ENCODE results near the gene RBCK1.

Gene RBCK1

DNA sequence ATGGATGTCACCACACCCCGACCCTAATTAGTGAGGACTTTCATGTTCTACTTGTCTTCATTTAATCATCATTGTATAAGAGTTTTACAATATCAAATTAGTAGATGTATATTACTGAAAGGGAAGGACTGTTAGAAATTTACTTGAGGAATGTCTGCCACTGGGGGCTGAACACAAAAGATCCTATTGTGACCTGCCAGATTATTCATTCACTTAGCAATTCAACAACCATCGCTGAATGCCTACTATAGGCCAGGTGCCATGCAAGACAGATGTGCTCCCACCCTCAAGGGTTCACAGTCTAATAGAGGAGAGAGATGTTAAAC is 8.0 kb upstream of the RBCK1 start:
- Mint-ChIP-seq H3K4me1 (peaks cover 14% of the 10 kb centered on the region), H3K36me3 (peaks cover 2% of the 10 kb centered on the region), H3K9me3 (no peaks in the 10 kb centered on the region), H3K4me3 (no peak overlapping the region), H3K27ac (no peak overlapping the region), H3K27me3 (no peaks in the 10 kb centered on the region)
- no peak for DNase-seq (ENCODE audit: low spot score in 2 of 2)
- ATAC-seq (ENCODE audit: low read depth), result no peak

DNA sequence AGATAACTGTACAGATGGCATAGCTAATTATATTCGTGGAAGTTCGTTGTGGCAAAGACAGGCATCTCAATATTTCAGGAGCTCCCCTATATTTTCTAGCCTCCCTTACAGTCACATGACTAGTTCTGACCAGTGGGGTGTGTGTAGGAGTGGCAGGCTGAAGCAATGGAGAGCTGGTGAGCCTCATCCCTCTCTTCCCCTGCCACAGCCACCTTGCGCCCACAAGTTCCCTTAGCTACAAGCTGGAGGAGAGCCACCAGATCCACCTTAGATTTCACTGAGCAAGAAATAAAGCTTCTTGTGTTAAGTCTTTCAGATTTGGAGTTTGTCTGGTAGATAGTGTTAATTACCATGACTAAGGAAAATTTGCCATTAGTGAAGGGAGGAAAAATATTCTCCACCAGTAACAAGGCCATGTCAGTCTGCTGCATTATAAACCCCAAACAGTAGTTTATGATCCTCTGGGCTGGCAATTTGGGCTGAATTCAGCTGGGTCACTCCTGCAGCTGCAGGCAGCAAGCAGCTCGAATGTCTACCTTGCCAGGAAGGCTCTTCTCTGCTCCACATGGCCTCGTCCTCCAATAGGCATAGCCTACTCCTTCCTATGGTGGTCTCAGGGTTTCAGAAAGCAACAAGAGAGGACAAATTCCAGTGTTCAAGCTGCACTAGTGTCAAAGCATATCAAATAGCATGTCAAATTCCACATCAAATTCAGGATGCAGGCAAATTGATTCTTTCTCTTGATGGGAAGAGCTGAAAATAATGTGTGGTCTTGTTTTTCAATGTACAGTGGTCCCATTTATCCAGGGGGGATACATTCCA is 7.4 kb upstream of the RBCK1 start:
- no peak for ATAC-seq (ENCODE audit: low read depth)
- Mint-ChIP-seq H3K27me3 (no peaks in the 10 kb centered on the region), H3K36me3 (peaks cover 2% of the 10 kb centered on the region), H3K9me3 (no peaks in the 10 kb centered on the region), H3K4me1 (peaks cover 14% of the 10 kb centered on the region), H3K27ac (no peak overlapping the region), H3K4me3 (no peak overlapping the region)
- DNase-seq (ENCODE audit: low spot score in 2 of 2), result no peak

DNA sequence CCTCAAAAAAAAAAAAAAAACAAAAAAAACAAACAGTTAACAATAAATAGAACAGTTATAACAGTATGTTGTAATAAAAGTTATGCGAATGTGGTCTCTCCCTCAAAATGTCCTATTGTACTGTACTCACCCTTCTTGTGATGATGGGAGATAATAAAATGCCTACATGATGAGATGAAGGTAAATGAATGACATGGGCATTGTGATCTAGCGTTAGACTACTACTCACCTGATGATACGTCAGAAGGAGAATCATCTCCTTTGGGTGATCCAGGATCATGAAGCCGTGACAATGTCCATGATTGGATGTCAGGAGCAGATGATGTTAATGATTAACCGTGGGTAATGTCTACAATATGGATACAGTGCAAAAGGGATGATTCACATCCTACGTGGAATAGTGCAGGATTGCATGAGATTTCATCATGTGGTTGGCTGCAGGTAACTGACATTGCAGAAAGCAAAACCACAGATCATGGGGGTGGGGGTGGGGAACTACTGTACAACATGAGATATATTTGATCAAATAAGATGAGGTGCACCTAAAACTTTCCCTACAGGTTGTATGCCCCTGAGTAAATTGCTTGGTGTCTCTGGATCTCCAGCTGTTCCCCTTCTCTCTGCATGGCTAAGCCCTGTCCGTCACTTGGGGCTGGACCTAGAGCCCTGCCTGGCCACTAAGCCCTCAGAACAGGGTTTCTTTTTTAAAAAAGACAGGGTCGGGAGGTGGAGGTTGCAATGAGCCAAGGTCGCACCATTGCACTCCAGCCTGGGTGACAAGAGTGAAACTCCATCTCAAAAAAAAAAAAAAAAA is 6.2 kb upstream of the RBCK1 start:
- H3K4me3 Mint-ChIP-seq, result peak overlapping the region; percentile 14
- DNase-seq (ENCODE audit: low spot score in 2 of 2), result no peak
- peak overlapping the region; percentile 50 for H3K27ac Mint-ChIP-seq
- no peaks in the 10 kb centered on the region for H3K9me3 Mint-ChIP-seq
- H3K27me3 Mint-ChIP-seq, result no peaks in the 10 kb centered on the region
- ATAC-seq (ENCODE audit: low read depth), result no peak
- peaks cover 2% of the 10 kb centered on the region for H3K36me3 Mint-ChIP-seq
- peaks cover 16% of the 10 kb centered on the region for H3K4me1 Mint-ChIP-seq

DNA sequence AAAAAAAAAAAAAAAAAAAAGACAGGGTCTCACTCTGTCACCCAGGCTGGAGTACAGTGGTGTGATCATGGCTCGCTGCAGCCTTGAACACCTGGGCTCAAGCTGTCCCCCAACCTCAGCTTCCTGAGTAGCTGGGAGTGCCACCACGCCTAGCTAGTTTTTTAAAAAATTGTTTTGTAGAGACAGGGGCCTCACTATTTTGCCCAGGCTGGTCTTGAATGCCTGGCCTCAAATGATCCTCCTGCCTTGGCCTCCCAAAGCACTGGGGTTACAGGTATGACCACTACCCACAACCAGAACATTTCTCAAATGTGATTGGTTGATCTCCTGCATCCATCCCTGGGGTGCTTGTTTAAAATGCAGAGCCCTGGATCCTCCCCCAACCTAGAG is 5.6 kb upstream of the RBCK1 start:
- H3K4me1 Mint-ChIP-seq, result peaks cover 21% of the 10 kb centered on the region

DNA sequence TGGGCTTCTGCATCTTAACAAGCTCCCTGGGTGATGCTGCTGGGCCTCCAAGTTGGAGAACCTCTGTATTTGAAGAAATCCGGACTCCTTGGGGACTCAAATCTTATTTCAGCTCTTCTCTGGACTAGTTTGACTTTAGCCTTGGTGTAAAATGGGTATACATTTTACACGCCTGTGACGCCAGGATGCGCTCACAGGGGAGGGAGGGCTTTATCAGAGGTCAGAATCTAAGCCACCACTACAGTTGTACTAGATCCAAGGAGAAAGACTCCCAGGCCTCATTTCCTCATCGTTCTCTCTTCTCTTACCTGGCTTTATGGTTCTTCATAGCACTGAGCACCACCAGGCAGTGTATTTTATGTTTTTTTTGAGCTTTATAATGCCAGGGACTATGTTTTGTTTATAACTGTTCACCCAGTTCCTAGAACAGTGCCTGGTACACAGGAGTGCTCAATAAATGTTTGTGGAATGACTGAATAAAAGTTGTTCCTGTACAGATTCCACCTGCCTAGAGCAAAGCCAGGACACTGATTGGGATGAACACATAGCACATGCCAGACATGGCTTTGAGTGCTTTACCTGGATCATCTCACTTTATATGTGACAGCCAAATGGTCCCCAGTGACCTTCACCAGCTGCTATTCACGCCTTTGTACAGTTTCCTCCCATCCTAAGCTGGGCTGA is 5.1 kb upstream of the RBCK1 start:
- Mint-ChIP-seq H3K4me1 (peaks cover 21% of the 10 kb centered on the region), H3K27ac (peak overlapping the region; percentile 72), H3K9me3 (no peaks in the 10 kb centered on the region), H3K36me3 (peaks cover 2% of the 10 kb centered on the region), H3K4me3 (peak overlapping the region; percentile 24), H3K27me3 (no peaks in the 10 kb centered on the region)
- DNase-seq (ENCODE audit: low spot score in 2 of 2) (no peak), ATAC-seq (ENCODE audit: low read depth) (no peak)

More for the DNA sequence above, 5.6 kb upstream of the RBCK1 start:
- H3K36me3 Mint-ChIP-seq, result peaks cover 2% of the 10 kb centered on the region
- H3K27me3 Mint-ChIP-seq, result no peaks in the 10 kb centered on the region
- no peaks in the 10 kb centered on the region for H3K9me3 Mint-ChIP-seq
- H3K4me3 Mint-ChIP-seq, result peak overlapping the region; percentile 17
- DNase-seq (ENCODE audit: low spot score in 2 of 2) (no peak), ATAC-seq (ENCODE audit: low read depth) (peak; percentile 68)
- H3K27ac Mint-ChIP-seq, result no peak overlapping the region

DNA sequence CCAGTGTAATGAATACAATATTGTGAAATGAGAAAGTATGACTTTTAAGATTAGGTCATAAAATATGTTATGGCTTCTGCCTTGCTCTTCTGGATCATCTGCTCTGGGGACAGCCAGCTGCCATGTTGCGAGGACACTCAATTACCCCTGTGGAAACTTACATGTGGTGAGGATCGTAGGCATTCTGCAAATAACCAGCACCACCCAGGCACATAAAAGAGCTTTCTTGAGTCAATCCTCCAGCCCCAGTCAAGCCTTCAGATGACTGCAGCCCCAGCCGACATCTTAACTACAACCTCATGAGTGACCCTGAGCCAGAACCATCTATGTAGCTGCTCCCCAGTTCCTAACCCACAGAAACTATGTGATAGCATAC is 4.5 kb upstream of the RBCK1 start:
- H3K27ac Mint-ChIP-seq, result peak overlapping the region; percentile 72

DNA sequence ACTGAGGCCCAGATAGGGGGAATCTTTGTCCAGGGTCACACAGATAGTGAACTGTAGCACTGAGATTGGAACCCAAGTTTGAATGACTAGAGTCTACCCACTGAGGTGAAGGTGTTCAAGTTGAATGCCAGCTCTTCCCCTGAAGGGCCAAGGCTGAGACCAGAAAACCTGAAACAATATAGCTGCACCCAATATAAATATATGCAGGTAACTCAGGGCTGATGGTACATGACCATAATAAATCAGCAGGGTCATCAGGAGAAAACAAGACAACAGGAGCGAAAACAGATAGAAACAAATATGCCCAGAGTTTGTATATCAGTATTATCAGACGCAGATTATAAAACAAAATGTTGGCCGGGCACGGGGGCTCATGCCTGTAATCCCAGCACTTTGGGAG is 4.0 kb upstream of the RBCK1 start:
- no peak for DNase-seq (ENCODE audit: low spot score in 2 of 2)
- ATAC-seq (ENCODE audit: low read depth), result no peak
- no peaks in the 10 kb centered on the region for H3K27me3 Mint-ChIP-seq
- peaks cover 25% of the 10 kb centered on the region for H3K4me1 Mint-ChIP-seq
- H3K4me3 Mint-ChIP-seq, result no peak overlapping the region
- no peaks in the 10 kb centered on the region for H3K9me3 Mint-ChIP-seq
- no peak overlapping the region for H3K27ac Mint-ChIP-seq
- H3K36me3 Mint-ChIP-seq, result no peaks in the 10 kb centered on the region

More for the DNA sequence above, 4.5 kb upstream of the RBCK1 start:
- ATAC-seq (ENCODE audit: low read depth) (no peak), DNase-seq (ENCODE audit: low spot score in 2 of 2) (no peak)
- peaks cover 21% of the 10 kb centered on the region for H3K4me1 Mint-ChIP-seq
- H3K9me3 Mint-ChIP-seq, result no peaks in the 10 kb centered on the region
- H3K4me3 Mint-ChIP-seq, result no peak overlapping the region
- H3K36me3 Mint-ChIP-seq, result peaks cover under 1% of the 10 kb centered on the region
- H3K27me3 Mint-ChIP-seq, result no peaks in the 10 kb centered on the region

DNA sequence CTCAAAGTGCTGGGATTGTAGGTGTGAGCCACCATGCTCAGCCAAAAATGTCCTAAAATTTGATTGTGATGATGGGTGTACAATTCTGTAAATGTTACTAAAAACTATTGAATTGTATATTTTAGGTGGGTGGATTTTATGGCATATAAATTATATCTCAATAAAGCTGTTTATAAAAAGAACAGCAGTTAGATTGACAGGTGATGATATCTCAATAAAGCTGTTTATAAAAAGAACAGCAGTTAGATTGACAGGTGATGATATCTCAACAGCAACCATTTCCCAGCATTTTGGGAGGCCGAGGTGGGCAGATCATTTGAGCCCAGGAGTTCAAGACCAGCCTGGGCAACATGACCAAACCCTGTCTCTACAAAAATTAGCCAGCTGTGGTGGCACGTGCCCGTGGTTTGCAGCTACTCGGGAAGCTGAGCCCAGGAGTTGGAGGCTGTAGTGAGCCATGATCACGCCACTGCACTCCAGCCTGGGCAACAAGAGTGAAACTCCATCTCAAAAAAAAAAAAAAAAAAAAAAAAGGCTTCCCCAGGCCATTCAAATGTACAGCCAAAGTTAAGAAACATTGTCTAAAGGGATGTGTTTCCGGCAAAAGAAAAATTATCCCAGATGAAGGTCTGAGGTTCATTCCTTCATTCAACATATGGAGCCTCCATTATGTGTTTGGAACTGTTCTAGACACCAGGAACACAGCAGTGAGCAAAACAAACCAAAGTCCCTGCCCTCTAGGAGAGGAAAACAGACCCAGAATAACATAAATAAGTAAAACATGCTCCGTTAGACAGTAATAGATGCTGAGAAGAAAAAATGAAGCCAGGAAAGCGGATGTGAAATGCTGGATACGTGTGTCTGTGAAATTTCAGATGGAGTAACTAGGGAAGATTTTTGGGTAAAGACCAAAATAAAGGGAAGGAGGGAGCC is 1.6 kb upstream of the RBCK1 start:
- Mint-ChIP-seq H3K27me3 (no peaks in the 10 kb centered on the region), H3K36me3 (peaks cover 4% of the 10 kb centered on the region), H3K4me1 (peaks cover 40% of the 10 kb centered on the region), H3K4me3 (peak overlapping the region; percentile 95), H3K27ac (peak overlapping the region; percentile 88), H3K9me3 (no peaks in the 10 kb centered on the region)
- DNase-seq (ENCODE audit: low spot score in 2 of 2) (no peak), ATAC-seq (ENCODE audit: low read depth) (no peak)

DNA sequence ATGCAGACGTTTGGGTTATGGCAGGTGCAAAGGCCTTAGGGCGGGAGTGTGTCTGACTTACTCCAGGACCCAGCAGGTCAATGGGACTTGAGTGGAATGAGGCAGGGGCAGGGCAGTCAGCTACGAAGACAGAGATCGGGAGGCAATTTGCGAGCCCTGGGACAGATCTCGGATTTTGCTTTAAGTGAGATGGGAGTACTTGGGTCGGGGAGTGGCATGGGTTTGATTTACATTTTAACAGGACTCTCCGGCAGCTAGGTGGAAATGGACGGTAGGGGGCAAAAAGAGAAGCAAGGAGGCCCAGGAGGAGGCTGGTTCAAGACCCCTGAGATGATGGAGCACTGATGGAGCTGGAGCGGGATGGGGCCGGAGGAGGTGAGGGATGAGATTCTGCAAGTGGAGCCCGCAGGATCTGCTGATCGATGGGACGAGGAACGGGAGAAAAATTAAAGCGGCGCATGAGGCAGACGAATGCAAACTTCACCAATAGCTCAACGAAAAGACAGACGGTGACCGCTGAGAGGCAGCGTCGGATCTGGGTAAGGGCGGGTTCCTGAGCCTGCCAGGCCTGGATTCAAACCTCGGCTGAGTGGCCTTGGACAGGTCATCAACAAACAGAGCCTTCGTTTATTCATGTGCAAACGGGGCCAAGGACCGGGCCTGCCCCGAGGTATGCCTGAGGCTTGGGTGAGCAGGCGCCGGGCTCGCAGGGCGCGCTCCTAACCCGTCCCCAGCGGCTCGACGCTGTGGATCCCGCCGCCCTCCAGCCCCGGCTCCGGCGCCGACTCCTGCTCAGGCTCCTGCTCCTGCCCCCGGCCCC is 756 bp upstream of the RBCK1 start:
- Mint-ChIP-seq H3K36me3 (peaks cover 11% of the 10 kb centered on the region), H3K27me3 (no peaks in the 10 kb centered on the region), H3K4me1 (peaks cover 36% of the 10 kb centered on the region), H3K4me3 (peak overlapping the region; percentile 95), H3K9me3 (no peaks in the 10 kb centered on the region), H3K27ac (peak overlapping the region; percentile 88)
- DNase-seq (ENCODE audit: low spot score in 2 of 2), result peak; percentile 50 to 66
- ATAC-seq (ENCODE audit: low read depth), result peak; percentile 41

DNA sequence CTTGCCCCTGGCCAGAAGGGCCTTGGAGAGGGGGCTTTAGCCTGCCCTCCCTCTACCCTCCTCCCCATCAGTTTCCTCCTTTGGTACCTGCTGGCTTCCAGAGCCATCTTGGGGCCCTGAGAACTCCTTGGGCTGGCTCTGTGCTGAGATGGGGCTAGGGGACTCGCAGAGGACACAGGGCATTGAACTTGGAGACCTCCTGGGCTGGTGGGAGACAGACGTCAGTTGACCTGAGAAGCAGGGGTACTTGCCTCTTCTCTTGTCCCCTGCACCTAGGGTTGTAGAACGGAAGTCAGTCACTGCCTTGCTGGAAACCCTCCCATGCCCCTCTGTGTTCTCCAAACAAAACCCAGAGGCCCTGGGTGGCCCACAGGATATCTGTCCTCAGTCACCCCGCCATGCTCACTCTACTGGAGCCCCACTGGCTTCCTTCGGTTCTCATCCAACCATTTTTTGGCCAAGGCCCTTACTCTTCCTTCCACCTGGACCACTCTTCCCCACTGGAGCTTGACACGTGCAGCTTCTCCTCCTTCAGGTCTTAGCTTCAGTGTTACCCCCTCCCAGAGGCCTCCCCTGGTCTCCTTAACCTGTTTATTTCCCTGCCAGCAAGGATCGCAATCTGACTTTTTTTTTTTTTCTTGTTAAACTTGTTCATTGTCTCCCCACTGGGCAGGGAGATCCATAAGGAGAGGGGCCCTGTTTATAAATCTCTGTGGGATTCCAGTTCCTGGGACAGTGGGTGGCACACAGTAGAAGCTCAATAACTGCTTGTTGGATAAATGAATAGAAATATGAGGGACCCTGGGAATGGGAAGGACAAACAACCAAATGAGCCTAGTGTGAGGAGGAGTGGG is 971 bp downstream of the RBCK1 start:
- H3K36me3 Mint-ChIP-seq, result peaks cover 15% of the 10 kb centered on the region
- DNase-seq (ENCODE audit: low spot score in 2 of 2), result peak in 1 of 2 donors; percentile 32
- H3K27me3 Mint-ChIP-seq, result no peaks in the 10 kb centered on the region
- peak overlapping the region; percentile 93 for H3K27ac Mint-ChIP-seq
- peaks cover 33% of the 10 kb centered on the region for H3K4me1 Mint-ChIP-seq
- ATAC-seq (ENCODE audit: low read depth), result no peak
- H3K4me3 Mint-ChIP-seq, result peak overlapping the region; percentile 92
- H3K9me3 Mint-ChIP-seq, result no peaks in the 10 kb centered on the region

DNA sequence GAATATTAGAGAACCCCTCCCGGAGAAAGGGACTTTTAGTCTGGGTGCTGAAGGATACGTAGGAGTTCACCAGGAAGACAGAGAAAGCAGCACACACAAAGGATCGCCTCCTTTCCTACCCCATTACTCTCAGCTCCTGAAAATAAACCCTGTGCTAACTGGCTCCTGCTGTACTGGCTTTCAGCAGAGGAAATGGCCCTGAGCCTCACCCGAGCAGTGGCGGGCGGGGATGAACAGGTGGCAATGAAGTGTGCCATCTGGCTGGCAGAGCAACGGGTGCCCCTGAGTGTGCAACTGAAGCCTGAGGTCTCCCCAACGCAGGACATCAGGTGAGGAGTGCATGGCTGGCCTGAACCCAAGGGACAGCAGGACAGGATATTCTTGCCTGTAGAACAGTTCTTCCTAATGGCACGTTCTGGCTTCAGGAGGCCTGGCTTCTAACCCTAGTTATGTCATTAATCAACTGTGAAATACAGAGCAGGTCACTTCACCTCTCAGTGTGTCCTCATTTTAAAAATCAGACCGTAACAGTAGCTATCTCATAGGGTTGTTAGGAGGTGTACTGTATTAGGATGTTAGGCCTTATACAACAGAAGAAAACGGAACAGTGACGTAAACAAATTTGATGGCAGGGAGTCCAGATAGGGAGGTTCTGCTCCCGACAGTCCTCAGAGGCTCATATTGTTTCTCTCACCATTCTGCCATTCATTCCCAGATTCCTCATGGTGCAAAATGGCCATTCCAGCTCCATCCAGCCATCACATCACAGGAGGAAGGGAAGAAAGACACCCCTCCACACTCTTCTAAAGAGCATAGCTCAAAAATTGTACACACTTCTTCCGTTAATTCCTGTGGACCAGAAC is 1.8 kb downstream of the RBCK1 start:
- peak overlapping the region; percentile 92 for H3K4me3 Mint-ChIP-seq
- no peaks in the 10 kb centered on the region for H3K27me3 Mint-ChIP-seq
- peaks cover 33% of the 10 kb centered on the region for H3K4me1 Mint-ChIP-seq
- peaks cover 15% of the 10 kb centered on the region for H3K36me3 Mint-ChIP-seq
- no peak for ATAC-seq (ENCODE audit: low read depth)
- DNase-seq (ENCODE audit: low spot score in 2 of 2), result no peak
- peak overlapping the region; percentile 93 for H3K27ac Mint-ChIP-seq
- no peaks in the 10 kb centered on the region for H3K9me3 Mint-ChIP-seq

All from memory B cell (primary cell).